ENCODE measurements around the gene PRICKLE1. TPM values are rescaled to one million over a fixed set of nuclear protein-coding genes. Genes with fewer than 3 reads are reported as not detected.

The PRICKLE1 gene
- total RNA-seq, 1 experiment from 2014 or later = 1.1 TPM

Small RNA genes within 50 kb of the gene (small RNA-seq; reads per million reads assigned to genes)
- gene AC079600.1 (not detected), gene AC079600.2 (not detected), gene RF00019 (not detected)
